Bronchial epithelial cell (primary cell): ENCODE measurements around the gene DPYSL5. TPM values are rescaled to one million over a fixed set of nuclear protein-coding genes. Genes with fewer than 3 reads are reported as not detected.

Experiments used
- DNase-seq: peaks from one replicate; pipeline ENCODE4 v3.0.0-alpha.2; 2010; ENCODE audit warnings: low read depth
- FAIRE-seq: peaks from 2 replicates; lab custom pipeline; 2011; peaks lifted over from hg19 to GRCh38; lab: Jason Lieb, UNC
- H3K27me3 ChIP-seq: 2 replicates; pipeline ENCODE4 v1.5.1; 2011; ENCODE audit warnings: low read length; ENCODE audit not compliant: control insufficient read depth, insufficient read depth
- H3K36me3 ChIP-seq: 2 replicates; pipeline ENCODE4 v1.5.1; 2011; ENCODE audit warnings: low read length; ENCODE audit not compliant: control insufficient read depth, insufficient read depth
- H3K4me3 ChIP-seq: 2 replicates; pipeline ENCODE4 v1.5.1; 2011; ENCODE audit warnings: mild to moderate bottlenecking, low read depth, low read length, control low read depth
- total RNA-seq: library from RNA; depleted of rRNA; stranded (reverse); fragments of >200 nt; gene quantifications from 2 replicates; pipeline ENCODE4 v1.2.1, GENCODE V29; 2014
- TF ChIP-seq, protein P1 (sequence below): IDR thresholded peaks from 2 replicates; pipeline ENCODE4 v1.5.1; 2011; ENCODE audit warnings: mild to moderate bottlenecking, moderate library complexity, low read length, control low read depth, inconsistent platforms; ENCODE audit not compliant: insufficient read depth, severe bottlenecking

Gene DPYSL5
- total RNA-seq, 1 donor from 2014 or later: not detected

DNA sequence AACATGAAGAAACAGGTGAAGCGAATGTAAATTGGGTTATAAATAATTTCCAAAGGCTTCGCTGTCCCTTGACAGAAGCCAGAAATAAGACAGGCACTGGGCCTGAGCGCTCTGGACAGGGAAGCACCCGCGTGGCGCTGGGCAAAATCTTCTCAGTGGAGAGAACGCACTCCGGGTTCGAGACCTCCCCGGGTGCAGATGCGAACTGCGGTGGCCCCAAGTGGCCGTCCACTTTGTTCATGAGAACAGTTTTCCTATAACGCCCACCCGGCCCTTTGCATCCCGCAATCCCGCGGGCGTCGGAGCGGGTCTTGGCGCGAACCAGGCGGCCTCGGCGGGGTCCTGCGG lies 651 bp upstream of the DPYSL5 start:
- no peak for DNase-seq
- Histone ChIP-seq H3K36me3 (no peaks in the 10 kb centered on the region), H3K27me3 (peaks cover 48% of the 10 kb centered on the region), H3K4me3 (no peak overlapping the region)
- TF ChIP-seq, protein P1, sequence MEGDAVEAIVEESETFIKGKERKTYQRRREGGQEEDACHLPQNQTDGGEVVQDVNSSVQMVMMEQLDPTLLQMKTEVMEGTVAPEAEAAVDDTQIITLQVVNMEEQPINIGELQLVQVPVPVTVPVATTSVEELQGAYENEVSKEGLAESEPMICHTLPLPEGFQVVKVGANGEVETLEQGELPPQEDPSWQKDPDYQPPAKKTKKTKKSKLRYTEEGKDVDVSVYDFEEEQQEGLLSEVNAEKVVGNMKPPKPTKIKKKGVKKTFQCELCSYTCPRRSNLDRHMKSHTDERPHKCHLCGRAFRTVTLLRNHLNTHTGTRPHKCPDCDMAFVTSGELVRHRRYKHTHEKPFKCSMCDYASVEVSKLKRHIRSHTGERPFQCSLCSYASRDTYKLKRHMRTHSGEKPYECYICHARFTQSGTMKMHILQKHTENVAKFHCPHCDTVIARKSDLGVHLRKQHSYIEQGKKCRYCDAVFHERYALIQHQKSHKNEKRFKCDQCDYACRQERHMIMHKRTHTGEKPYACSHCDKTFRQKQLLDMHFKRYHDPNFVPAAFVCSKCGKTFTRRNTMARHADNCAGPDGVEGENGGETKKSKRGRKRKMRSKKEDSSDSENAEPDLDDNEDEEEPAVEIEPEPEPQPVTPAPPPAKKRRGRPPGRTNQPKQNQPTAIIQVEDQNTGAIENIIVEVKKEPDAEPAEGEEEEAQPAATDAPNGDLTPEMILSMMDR: no peak
- no peak for FAIRE-seq

DNA sequence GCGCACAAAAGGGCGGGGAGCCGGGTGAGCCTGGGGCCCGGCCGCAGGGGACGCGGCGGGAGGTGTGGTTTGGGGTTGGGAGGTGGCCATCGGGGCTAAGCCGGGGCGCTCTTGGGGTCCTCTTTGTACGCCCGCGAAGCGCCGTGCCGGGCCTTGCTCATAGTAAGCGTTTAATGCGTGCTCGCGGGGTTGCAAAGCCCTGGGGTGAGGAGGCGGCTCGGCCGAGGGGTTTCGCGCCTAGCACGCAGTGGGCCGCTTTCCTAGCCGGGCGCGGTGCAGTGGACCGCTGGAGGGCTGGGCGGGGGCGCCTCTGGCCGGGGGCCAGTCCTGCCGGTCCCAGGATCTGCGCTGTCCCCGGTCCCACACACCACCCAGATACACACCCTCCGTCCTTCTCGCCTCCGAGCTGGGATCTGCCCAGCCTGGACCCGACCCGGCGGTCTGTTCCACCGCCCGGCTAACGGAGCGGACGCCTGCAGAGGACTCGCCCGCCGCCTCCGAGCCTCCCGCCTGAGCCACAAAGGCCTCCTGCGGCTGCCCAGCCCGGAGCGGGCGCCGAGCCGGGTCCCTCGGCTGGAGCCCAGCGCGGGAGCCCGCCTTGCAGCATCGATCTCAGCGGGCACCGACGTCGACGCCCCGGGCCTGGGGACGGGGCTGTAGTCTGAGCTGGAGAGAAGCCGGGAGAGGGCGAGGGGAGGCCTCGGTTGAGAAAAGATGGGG lies 564 bp downstream of the DPYSL5 start:
- DNase-seq: no peak
- Histone ChIP-seq H3K27me3 (peaks cover 50% of the 10 kb centered on the region), H3K4me3 (no peak overlapping the region), H3K36me3 (no peaks in the 10 kb centered on the region)
- TF ChIP-seq, protein P1: no peak
- FAIRE-seq: no peak

DNA sequence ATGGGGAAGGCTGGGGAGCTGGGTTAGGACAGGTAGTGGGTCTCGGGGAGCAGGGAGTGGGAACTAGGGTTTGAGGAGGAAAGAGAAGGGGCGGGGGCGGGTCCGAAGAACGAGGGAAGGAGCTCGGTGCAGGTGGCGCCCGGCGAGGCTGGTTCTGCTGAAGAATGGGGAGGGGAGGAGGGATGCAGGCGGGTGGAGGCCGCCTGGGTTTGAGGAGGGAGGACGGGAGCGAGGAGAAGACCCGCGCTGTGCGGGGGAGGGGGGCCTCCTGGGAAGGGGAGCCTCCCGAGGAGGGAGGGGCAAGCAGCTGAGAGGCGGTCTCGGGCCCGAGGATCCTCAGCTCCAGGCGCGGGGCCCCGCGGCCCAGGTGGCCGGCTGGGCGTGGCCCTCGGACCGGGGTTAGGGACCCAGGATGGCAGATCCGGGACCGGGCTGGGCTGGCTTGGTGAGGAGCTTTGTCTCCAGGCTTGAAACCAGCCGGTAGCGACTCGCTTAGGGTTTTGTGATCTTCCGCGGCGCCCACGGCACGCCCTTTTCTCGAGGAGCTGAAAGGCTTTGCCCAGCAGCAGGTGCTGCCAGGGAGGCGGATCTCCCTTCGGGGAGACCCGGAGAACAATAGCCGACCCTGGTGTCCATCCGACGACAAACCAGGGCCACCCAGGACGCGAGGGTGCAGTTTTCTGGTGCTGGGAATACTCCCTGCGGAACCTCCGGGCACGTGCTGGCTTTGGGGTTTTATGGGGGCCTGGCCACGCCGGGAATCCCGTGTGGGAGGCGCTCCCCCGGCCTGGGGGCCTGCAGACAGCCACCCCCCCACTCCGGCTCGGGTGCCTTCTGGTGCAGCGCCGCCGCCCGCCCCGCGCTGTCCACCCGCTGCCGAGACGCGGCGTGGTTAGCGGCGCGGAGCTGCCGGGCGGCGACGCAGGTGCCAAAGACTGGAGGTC lies 1.4 kb downstream of the DPYSL5 start:
- TF ChIP-seq, protein P1: no peak
- no peak overlapping the region for H3K4me3 ChIP-seq
- peaks cover 50% of the 10 kb centered on the region for H3K27me3 ChIP-seq
- H3K36me3 ChIP-seq: no peaks in the 10 kb centered on the region
- DNase-seq: no peak
- no peak for FAIRE-seq

DNA sequence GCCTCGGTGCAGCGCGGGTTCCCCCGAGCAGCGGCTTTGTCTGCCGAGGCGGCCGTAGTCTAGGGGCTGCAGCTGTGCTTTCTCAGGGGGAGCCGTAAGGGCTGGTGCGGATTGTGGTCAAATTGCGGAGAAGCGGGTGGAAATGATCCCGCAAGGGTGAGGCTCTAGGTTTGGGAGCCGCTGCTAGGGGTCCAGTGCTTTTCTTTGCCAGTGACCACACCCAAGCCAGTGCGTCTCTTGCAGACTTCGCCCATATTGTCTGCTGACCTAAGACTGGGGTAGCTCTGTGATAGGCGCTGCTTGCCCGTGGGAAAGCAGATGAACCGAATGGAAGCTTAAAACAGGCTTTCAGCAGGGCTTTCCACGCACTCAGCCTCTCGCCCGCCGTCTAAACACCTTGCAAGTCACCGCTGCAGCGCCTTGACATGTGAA lies 2.1 kb downstream of the DPYSL5 start:
- FAIRE-seq (no peak), DNase-seq (no peak)
- H3K36me3 ChIP-seq: no peaks in the 10 kb centered on the region
- H3K27me3 ChIP-seq: peaks cover 49% of the 10 kb centered on the region
- TF ChIP-seq, protein P1: no peak
- H3K4me3 ChIP-seq: no peak overlapping the region

DNA sequence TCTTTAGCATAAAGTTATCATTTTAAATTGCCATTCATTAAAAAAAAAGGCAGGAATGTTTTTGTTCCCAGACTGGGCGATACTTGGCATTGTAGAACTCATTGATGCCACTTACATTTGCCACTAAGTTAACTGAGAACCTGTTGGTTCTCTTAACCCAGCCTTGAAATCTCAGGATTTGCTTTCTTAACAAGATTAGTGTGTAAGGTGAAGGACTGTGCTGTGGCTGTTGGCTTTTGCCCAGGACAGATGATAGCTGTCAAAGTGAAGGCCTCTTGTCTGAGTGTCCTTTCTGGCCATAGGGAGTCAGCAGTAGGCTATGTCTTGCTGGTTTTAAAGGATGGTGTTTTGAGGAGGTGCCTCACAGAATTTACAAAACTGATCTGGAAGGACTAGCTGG lies 2.6 kb downstream of the DPYSL5 start:
- TF ChIP-seq, protein P1: no peak
- Histone ChIP-seq H3K4me3 (no peak overlapping the region), H3K27me3 (peaks cover 46% of the 10 kb centered on the region), H3K36me3 (no peaks in the 10 kb centered on the region)
- FAIRE-seq (peak; percentile 83), DNase-seq (no peak)
